GM12872 (cell line): Measurements from ENCODE around the gene SLCO4A1.

ENCODE experiments used
- CTCF ChIP-seq: IDR thresholded peaks from 3 replicates; pipeline ENCODE4 v1.5.1; 2011; ENCODE audit warnings: low read depth, mild to moderate bottlenecking, low read length, moderate library complexity; ENCODE audit not compliant: insufficient read depth

Gene SLCO4A1

GRCh38 chr20:62633598-62634329 lies 8.5 kb upstream of the SLCO4A1 start:
- TF ChIP-seq CTCF: no peak

- no peak for TF ChIP-seq CTCF
These were observed 7.9 kb upstream of the SLCO4A1 start for GRCh38 chr20:62634330-62634967.

- no peak for TF ChIP-seq CTCF
These were observed 7.1 kb upstream of the SLCO4A1 start for GRCh38 chr20:62635232-62635631.

GRCh38 chr20:62635852-62636251 lies 6.5 kb upstream of the SLCO4A1 start:
- TF ChIP-seq CTCF: no peak

GRCh38 chr20:62636446-62636845 lies 5.9 kb upstream of the SLCO4A1 start:
- no peak for TF ChIP-seq CTCF

- TF ChIP-seq CTCF: no peak
These were observed 5.2 kb upstream of the SLCO4A1 start for GRCh38 chr20:62637110-62637509.

- TF ChIP-seq CTCF: no peak
These were observed 4.7 kb upstream of the SLCO4A1 start for GRCh38 chr20:62637521-62638054.
